NCI-H1092 (cell line): ENCODE data around the gene KLHL2.
A peak's percentile ranks its signal among the peaks of the same experiment; 100 is the strongest.
"Not testable (repeated sequence)": the region's sequence is repeated elsewhere in the genome, so short reads cannot be mapped to it uniquely, and the experiment has no call there.

Experiments used
- DNase-seq: peaks from one replicate; lab custom pipeline; 2025; lab: John Stamatoyannopoulos, UW

Gene KLHL2

GRCh38 chr4:165207431-165208220 lies at the start of gene KLHL2:
KLHL2 (plus strand) TSS chr4:165207561; CDS start chr4:165207877, 316 bp downstream.
- peak; percentile 29 for DNase-seq

GRCh38 chr4:165158762-165159161 lies 48.6 kb upstream of the KLHL2 start:
- DNase-seq, result no peak

- no peak for DNase-seq
Measured at GRCh38 chr4:165164257-165164656, 43.1 kb upstream of the KLHL2 start.

GRCh38 chr4:165166872-165167271 lies 40.5 kb upstream of the KLHL2 start:
- not testable (repeated sequence) for DNase-seq

- DNase-seq, result no peak
Measured at GRCh38 chr4:165167650-165168049, 39.7 kb upstream of the KLHL2 start.

GRCh38 chr4:165170819-165171218 lies 36.5 kb upstream of the KLHL2 start:
- no peak for DNase-seq

- DNase-seq, result not testable (repeated sequence)
Measured at GRCh38 chr4:165175470-165175869, 31.9 kb upstream of the KLHL2 start.

GRCh38 chr4:165175879-165176278 lies 31.5 kb upstream of the KLHL2 start:
- no peak for DNase-seq

GRCh38 chr4:165177725-165178666 lies 29.4 kb upstream of the KLHL2 start:
- DNase-seq, result no peak

GRCh38 chr4:165184220-165184619 lies 23.1 kb upstream of the KLHL2 start:
- no peak for DNase-seq

GRCh38 chr4:165184998-165185397 lies 22.4 kb upstream of the KLHL2 start:
- DNase-seq, result not testable (repeated sequence)

GRCh38 chr4:165185448-165185847 lies 21.9 kb upstream of the KLHL2 start:
- DNase-seq, result no peak

- DNase-seq, result no peak
Measured at GRCh38 chr4:165190591-165191347, 16.6 kb upstream of the KLHL2 start.

GRCh38 chr4:165191348-165191656 lies 16.1 kb upstream of the KLHL2 start:
- DNase-seq, result no peak

- DNase-seq, result no peak
Measured at GRCh38 chr4:165191814-165192499, 15.4 kb upstream of the KLHL2 start.

- no peak for DNase-seq
Measured at GRCh38 chr4:165192500-165192898, 14.9 kb upstream of the KLHL2 start.

- no peak for DNase-seq
Measured at GRCh38 chr4:165192956-165193355, 14.4 kb upstream of the KLHL2 start.

GRCh38 chr4:165194368-165194767 lies 13.0 kb upstream of the KLHL2 start:
- DNase-seq, result no peak

GRCh38 chr4:165198329-165198728 lies 9.0 kb upstream of the KLHL2 start:
- DNase-seq, result no peak

- no peak for DNase-seq
Measured at GRCh38 chr4:165199286-165199685, 8.1 kb upstream of the KLHL2 start.

GRCh38 chr4:165199722-165200121 lies 7.6 kb upstream of the KLHL2 start:
- no peak for DNase-seq

- no peak for DNase-seq
Measured at GRCh38 chr4:165201806-165202205, 5.6 kb upstream of the KLHL2 start.
